Motor neuron (in vitro differentiated cells): Measurements from ENCODE around the gene PSEN1. TPM values are rescaled to one million over a fixed set of nuclear protein-coding genes. Genes with fewer than 3 reads are reported as not detected.

Experiments used
- ATAC-seq, 8 experiments: fragments of 200-7000 bp; cut with Tn5 transposase; replicated peaks in 6 of 8; 2 replicates each; pipeline ENCODE4 v1.8.0; 2021; ENCODE audit warnings: mild to moderate bottlenecking in 8 of 8, moderate library complexity in 8 of 8
- H3K27ac ChIP-seq, 2 donors: fragments of 250-450 bp; sonication (Bioruptor Pico); 2 replicates each; pipeline ENCODE4 v1.9.0; 2021; ENCODE audit warnings: antibody characterized with exemption in 2 of 2, mild to moderate bottlenecking in 2 of 2, moderate library complexity in 1 of 2
- H3K4me1 ChIP-seq, 2 donors: fragments of 250-450 bp; sonication (Bioruptor Pico); replicated peaks in 1 of 2; 2 replicates each; pipeline ENCODE4 v1.6.1; 2021; ENCODE audit warnings: antibody characterized with exemption in 2 of 2, mild to moderate bottlenecking in 2 of 2, moderate library complexity in 1 of 2
- H3K4me3 ChIP-seq, 5 donors: fragments of 250-450 bp; sonication (Bioruptor Pico); 2 replicates each; pipeline ENCODE4 v1.9.0; 2021; ENCODE audit warnings: antibody characterized with exemption in 5 of 5, mild to moderate bottlenecking in 5 of 5, moderate library complexity in 4 of 5
- WGBS, 10 experiments: fragments of 450-650 bp; shearing (Covaris generic); methylation state at CpG; one replicate each; pipeline ENCODE4 v1.0.0; 2022; 5-methylcytosine and 5-hydroxymethylcytosine counted together
- in situ Hi-C, 9 experiments: fragments of 400-800 bp; cut with MboI; loops; one replicate each; pipeline ENCODE4 v1.15.0; 2021; ENCODE audit warnings: low sequenced_read_pairs in 9 of 9, low pct_unique_long_range_greater_than_20kb in 2 of 9; ENCODE audit not compliant: unreplicated experiment in 9 of 9
- total RNA-seq, 8 experiments: library from RNA; unstranded; fragments of 300-600 nt; gene quantifications; 2 replicates each; pipeline versions ENCODE4 v1.2.3 to v1.2.4, GENCODE V29; 2022

PSEN1 gene
- total RNA-seq, 8 experiments from 2014 or later: 31.1 to 54.2 (median 37.0) TPM

DNA sequence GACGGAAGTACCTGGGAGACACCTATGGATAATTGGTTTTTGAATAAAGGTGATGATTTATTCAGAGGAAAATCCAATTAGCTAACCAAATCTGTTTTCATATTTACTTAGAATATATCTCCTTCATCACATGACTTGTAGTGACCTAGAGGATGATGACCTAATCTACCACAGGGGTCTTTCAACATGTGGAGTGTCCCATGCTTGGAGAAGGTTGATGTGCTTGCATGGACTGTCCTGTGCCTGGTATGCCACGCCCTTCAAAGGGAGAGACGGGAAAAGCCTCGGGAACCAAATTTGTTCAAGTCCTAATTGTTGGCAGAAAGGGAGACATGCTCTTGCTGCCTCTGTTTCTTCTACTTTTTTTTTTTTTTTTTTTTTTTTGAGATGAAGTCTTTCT is 89.2 kb downstream of the PSEN1 start:
- peaks cover 20 to 27% of the 10 kb centered on the region in 2 donors for H3K4me1 ChIP-seq
- 46 to 100% (median 91%) methylated on average over 1 to 4 of the region's 4 CpGs; no CpG with 5 or more reads in 2 of the 10 experiments for WGBS, 10 experiments
- in situ Hi-C loops: no loop called here
- H3K4me3 ChIP-seq: no peak overlapping the region
- H3K27ac ChIP-seq: no peak overlapping the region
- no peak for ATAC-seq

- H3K27ac ChIP-seq: peak overlapping the region in 1 of 2 donors; percentile 9
- in situ Hi-C loops: no loop called here
- no peak overlapping the region for H3K4me3 ChIP-seq
- peaks cover 12 to 22% of the 10 kb centered on the region in 2 donors for H3K4me1 ChIP-seq
- 17 to 100% (median 26%) methylated on average over 1 to 5 of the region's 25 CpGs; no CpG with 5 or more reads in 2 of the 10 experiments for WGBS, 10 experiments
- ATAC-seq: peak; percentile 76 to 90 (median 84)
These were observed 91.8 kb downstream of the PSEN1 start for GRCh38 chr14:73227812-73228781.

DNA sequence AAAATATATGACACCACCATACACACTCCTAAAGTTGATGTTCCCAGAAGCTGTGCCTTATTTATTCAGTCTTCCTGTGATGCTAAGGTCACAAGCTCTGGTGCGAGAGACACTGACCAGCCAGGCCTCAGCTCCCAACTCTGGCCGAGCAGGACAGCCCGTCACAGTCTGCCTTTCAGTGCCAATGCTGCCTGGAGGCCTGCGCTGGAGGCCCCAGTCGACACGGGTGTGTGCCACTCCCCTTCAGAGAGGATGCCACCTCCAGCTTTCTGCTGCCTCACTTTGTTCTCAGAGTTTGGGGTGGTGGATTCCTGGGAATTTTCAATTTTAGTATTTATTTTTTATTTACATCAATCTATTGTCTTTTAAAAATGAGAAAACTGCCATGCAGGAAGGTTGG is 93.7 kb downstream of the PSEN1 start:
- Histone ChIP-seq H3K4me1 (peaks cover 14 to 25% of the 10 kb centered on the region in 2 donors), H3K27ac (no peak overlapping the region), H3K4me3 (no peak overlapping the region)
- WGBS, 10 experiments: 85 to 100% (median 89%) methylated on average over 2 to 4 of the region's 6 CpGs; no CpG with 5 or more reads in 6 of the 10 experiments
- in situ Hi-C loops: no loop called here
- ATAC-seq: no peak

DNA sequence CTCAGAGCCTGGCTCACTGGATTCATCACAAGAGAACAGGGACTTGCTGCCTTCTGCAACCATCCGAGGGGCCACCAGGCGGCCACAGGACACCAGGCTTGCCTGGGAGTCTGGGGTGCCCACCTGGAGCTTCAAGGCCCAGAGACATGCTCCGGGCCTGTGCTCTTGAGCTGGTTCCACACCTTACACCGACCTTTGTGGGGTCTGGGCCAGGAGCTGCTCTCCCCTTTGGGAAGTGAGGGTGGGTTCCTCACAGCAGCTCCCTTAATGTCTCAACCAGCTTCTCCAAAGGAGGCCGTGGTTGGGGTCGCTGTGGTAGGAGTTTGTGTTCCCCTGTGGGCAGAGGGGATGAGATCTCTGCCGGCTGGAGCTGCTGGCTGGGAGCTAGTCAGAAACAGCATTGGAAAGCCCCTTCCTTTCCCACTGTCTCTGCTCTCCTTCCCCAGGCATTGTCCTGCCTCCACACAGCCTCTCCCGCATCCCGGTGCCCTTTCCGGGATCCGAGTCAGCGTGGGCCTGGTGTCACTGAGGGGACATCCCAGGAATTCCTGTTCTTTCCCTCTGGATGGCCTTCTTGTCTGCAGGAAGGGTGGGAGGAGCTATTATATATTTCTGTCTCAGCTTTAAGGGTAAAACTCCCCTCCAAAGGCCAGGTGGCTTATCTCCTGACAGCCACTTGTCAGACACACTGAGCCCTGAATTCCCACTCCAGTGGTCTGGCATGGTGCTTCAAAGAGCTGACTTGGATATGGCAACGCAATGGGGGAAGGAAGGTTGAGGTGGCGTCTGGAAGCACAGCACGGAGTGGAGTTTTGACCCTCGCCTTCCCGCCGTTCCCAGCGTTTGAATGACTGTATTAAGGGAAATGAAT is 95.9 kb downstream of the PSEN1 start:
- ATAC-seq: peak in 1 of 8 experiments; percentile 5
- H3K27ac ChIP-seq: no peak overlapping the region
- in situ Hi-C loops: no loop called here
- WGBS, 10 experiments: 41 to 100% (median 77%) methylated on average over 1 to 12 of the region's 19 CpGs; no CpG with 5 or more reads in 2 of the 10 experiments
- peaks cover 27 to 41% of the 10 kb centered on the region in 2 donors for H3K4me1 ChIP-seq
- no peak overlapping the region for H3K4me3 ChIP-seq

GRCh38 chr14:73232984-73233383 is 96.7 kb downstream of the PSEN1 start:
- in situ Hi-C loops: no loop called here
- Histone ChIP-seq H3K4me3 (no peak overlapping the region), H3K4me1 (peaks cover 22 to 41% of the 10 kb centered on the region in 2 donors), H3K27ac (no peak overlapping the region)
- WGBS, 10 experiments: 71 to 100% (median 84%) methylated on average over 1 to 6 of the region's 8 CpGs; no CpG with 5 or more reads in 2 of the 10 experiments
- peak in 1 of 8 experiments; percentile 4 for ATAC-seq

- ATAC-seq: no peak
- Histone ChIP-seq H3K4me1 (peaks cover 17 to 41% of the 10 kb centered on the region in 2 donors), H3K4me3 (no peak overlapping the region), H3K27ac (no peak overlapping the region)
- WGBS, 10 experiments: 80 to 100% (median 88%) methylated on average over 1 to 5 of the region's 10 CpGs; no CpG with 5 or more reads in 4 of the 10 experiments
- in situ Hi-C loops: no loop called here
These were observed 97.3 kb downstream of the PSEN1 start for GRCh38 chr14:73233564-73233963.

DNA sequence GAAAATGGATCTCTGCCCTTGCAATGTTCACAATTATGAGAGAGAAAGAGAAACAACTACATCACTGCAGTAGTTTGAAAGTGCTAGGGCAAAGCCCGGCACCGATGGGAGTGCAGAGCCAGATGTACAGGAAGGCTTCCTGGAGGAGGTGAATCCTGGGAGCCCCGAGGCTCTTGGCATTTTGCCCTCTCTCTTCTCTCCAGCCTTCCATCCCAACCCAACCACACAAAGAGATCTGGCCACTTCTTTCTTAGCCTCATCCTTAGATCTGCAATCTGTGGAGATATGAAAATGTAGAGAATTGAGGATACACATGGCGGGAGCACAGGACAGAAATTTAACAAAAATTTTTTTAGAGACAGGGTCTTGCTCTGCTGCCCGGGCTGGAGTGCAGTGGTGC is 97.7 kb downstream of the PSEN1 start:
- no peak for ATAC-seq
- H3K4me3 ChIP-seq: no peak overlapping the region
- in situ Hi-C loops: no loop called here
- no peak overlapping the region for H3K27ac ChIP-seq
- H3K4me1 ChIP-seq: peaks cover 16 to 41% of the 10 kb centered on the region in 2 donors
- WGBS, 10 experiments: 50 to 100% (median 85%) methylated on average over 1 to 3 of the region's 5 CpGs; no CpG with 5 or more reads in 4 of the 10 experiments

DNA sequence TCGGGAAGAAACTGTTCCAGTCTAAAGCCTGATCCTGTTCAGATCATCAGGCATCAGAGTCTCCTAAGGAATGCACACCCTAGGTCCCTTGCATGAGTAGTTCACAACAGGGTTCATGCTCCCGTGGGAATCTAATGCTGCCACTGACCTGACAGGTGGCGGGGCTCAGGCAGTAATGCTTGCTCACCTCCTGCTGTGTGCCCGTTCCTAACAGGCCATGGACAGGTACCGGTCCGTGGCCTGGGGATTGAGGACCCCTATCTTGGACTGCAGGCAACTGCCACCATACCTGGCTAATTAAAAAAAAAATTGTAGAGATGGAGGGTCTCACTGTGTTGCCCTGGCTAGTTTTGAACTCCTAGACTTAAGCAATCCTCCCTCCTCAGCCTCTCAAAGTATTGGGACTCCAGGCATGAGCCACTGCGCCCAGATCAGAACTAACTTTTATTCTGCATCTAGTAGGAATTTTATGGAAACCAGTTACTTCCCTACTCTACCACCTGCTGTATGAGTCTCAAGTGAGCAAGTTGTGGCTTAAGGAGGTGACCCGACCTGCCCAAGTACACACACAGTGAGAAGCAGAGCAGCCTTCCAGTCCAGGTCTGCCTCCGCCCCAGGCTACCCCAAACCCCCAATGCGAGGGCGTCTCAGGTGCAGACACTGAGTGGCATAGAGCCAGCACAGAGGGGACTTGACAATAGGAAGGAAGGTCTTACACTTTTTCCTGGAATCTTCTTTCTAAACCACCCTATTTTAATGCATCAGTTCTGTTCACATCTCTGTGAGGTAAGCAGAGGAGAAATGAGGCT is 98.5 kb downstream of the PSEN1 start:
- no peak overlapping the region for H3K27ac ChIP-seq
- in situ Hi-C loops: no loop called here
- no peak overlapping the region for H3K4me3 ChIP-seq
- 70 to 96% (median 80%) methylated on average over 1 to 9 of the region's 11 CpGs; no CpG with 5 or more reads in 2 of the 10 experiments for WGBS, 10 experiments
- peaks cover 19 to 41% of the 10 kb centered on the region in 2 donors for H3K4me1 ChIP-seq
- ATAC-seq: peak in 1 of 8 experiments; percentile 1

DNA sequence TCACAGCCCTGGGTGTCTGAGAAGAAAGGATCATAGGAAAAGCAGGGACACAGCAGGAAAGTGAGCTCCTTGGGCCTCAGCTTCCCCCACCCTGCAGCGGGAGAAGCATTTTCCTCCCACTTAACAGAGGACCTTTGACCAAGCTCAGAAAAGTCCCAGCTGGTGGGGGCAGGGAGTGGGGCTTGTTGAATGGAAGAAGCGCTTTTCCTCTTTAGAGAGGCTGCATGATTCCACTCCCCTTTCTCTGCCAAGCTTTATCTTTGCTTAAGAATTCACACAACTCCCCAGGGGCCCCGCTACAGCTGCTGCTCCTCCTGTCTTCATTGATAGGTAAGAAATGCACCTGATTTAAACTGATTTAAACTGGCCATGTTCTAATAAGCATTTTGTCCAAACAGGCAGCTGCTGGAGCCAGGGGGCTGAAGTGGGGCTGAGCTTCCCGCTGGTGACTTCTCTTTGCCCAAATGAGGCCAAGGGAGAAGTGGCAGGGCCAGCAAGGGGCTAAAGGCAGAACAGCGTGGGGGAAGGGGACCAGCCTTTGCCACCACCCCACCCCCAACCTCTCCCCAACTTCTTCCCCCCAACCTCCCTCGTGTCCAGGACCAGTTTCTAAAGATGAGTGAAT is 99.3 kb downstream of the PSEN1 start:
- in situ Hi-C loops: no loop called here
- ATAC-seq: peak in 5 of 8 experiments; percentile 20 to 60 (median 55)
- WGBS, 10 experiments: 0 to 83% (median 3%) methylated on average over 1 to 4 of the region's 6 CpGs; no CpG with 5 or more reads in 5 of the 10 experiments
- peaks cover 19 to 41% of the 10 kb centered on the region in 2 donors for H3K4me1 ChIP-seq
- H3K4me3 ChIP-seq: no peak overlapping the region
- H3K27ac ChIP-seq: no peak overlapping the region

GRCh38 chr14:73236157-73236556 is 99.8 kb downstream of the PSEN1 start:
- Histone ChIP-seq H3K27ac (no peak overlapping the region), H3K4me3 (no peak overlapping the region), H3K4me1 (peaks cover 19 to 41% of the 10 kb centered on the region in 2 donors)
- in situ Hi-C loops: no loop called here
- WGBS, 10 experiments: 53 to 100% (median 80%) methylated on average over 1 to 9 of the region's 11 CpGs; no CpG with 5 or more reads in 4 of the 10 experiments
- ATAC-seq: no peak

- Histone ChIP-seq H3K27ac (no peak overlapping the region), H3K4me1 (peaks cover 19 to 41% of the 10 kb centered on the region in 2 donors), H3K4me3 (no peak overlapping the region)
- 57 to 83% (median 66%) methylated on average over 4 to 7 of the region's 7 CpGs; no CpG with 5 or more reads in 2 of the 10 experiments for WGBS, 10 experiments
- no peak for ATAC-seq
- in situ Hi-C loops: no loop called here
These were observed 100.5 kb downstream of the PSEN1 start for GRCh38 chr14:73236752-73237218.
